ENCODE data around the gene SPATS2L. TPM values are rescaled to one million over a fixed set of nuclear protein-coding genes. Genes with fewer than 3 reads are reported as not detected.

The SPATS2L gene
- 159 and 173 TPM in 2 replicates for total RNA-seq
- 202 and 239 TPM in 2 replicates for polyA plus RNA-seq

- peaks cover 25% of the 10 kb centered on the region for H4K20me1 ChIP-seq (ENCODE audit: insufficient read depth, poor library complexity, severe bottlenecking)
- no peaks in the 10 kb centered on the region for H3K9me3 ChIP-seq (ENCODE audit: low read depth)
- H3K4me3 ChIP-seq = peak within 1 kb of the TSS; percentile 72
- H3K79me2 ChIP-seq = peaks cover 53% of the 10 kb centered on the region
- no peaks in the 10 kb centered on the region for H3K36me3 ChIP-seq (replicated peaks; ENCODE audit: insufficient read depth, low read depth)
- H3K9me2 ChIP-seq (replicated peaks; ENCODE audit: insufficient read depth) = no peaks in the 10 kb centered on the region
- no peak for TF ChIP-seq EZH2phosphoT487 (IDR thresholded peaks at IDR 0.05; ENCODE audit: low read depth, severe bottlenecking, unreplicated experiment)
- TF ChIP-seq EZH2 (IDR thresholded peaks at IDR 0.05; ENCODE audit: borderline replicate concordance) = no peak
- TF ChIP-seq CTCF (IDR thresholded peaks at IDR 0.05; ENCODE audit: poor library complexity) = no peak
- peak within 1 kb of the TSS; percentile 53 for H2AFZ ChIP-seq
- H3K27me3 ChIP-seq = no peaks in the 10 kb centered on the region
- H3K4me2 ChIP-seq = peak within 1 kb of the TSS; percentile 83
- peak; percentile 91 for DNase-seq (ENCODE audit: low spot score)
- H3K27ac ChIP-seq = peak within 1 kb of the TSS; percentile 97
- WGBS (ENCODE audit: low lambda C conversion rate, missing lambda C conversion rate) = under 1% methylated on average over 29 of the region's 69 CpGs
- H3K4me1 ChIP-seq (ENCODE audit: insufficient read depth) = peaks cover 38% of the 10 kb centered on the region
These were observed at the start of gene SPATS2L for GRCh38 chr2:200306196-200306930. TSS of gene SPATS2L (plus strand) at chr2:200306693. CDS start at chr2:200389245, 82,552 bp downstream.

DNA sequence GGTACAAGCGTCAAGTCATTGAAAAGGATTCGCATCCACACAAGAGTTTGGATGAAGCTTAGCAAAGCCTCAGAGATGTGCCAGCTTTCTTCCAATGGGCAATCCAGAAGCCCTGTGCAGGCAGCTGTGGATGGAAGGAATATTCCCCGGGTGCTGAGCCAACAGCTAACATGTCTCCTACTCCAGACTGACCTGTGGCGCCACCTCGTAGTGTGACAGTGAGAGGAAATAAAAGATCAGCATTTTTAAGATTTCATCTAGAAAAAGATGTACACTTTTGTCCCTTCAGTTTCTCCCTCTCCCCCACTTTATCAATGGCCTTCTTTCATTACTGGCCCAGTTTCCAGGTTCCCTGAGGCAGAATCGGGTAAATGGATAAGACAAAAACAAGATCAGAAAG lies 48.9 kb upstream of the SPATS2L start:
- no peak overlapping the region for H2AFZ ChIP-seq
- H3K4me2 ChIP-seq = no peak overlapping the region
- no peak for DNase-seq (ENCODE audit: low spot score)
- TF ChIP-seq EZH2 (IDR thresholded peaks at IDR 0.05; ENCODE audit: borderline replicate concordance) = no peak
- no peak for TF ChIP-seq EZH2phosphoT487 (IDR thresholded peaks at IDR 0.05; ENCODE audit: low read depth, severe bottlenecking, unreplicated experiment)
- TF ChIP-seq CTCF (IDR thresholded peaks at IDR 0.05; ENCODE audit: poor library complexity) = no peak
- H3K4me1 ChIP-seq (ENCODE audit: insufficient read depth) = peaks cover 17% of the 10 kb centered on the region
- 92% methylated on average over 6 of the region's 6 CpGs for WGBS (ENCODE audit: low lambda C conversion rate, missing lambda C conversion rate)
- no peaks in the 10 kb centered on the region for H3K9me3 ChIP-seq (ENCODE audit: low read depth)
- H3K27ac ChIP-seq = no peak overlapping the region
- no peaks in the 10 kb centered on the region for H3K27me3 ChIP-seq
- no peaks in the 10 kb centered on the region for H4K20me1 ChIP-seq (ENCODE audit: insufficient read depth, poor library complexity, severe bottlenecking)
- no peaks in the 10 kb centered on the region for H3K79me2 ChIP-seq
- H3K4me3 ChIP-seq = no peak overlapping the region
- no peaks in the 10 kb centered on the region for H3K9me2 ChIP-seq (replicated peaks; ENCODE audit: insufficient read depth)
- H3K36me3 ChIP-seq (replicated peaks; ENCODE audit: insufficient read depth, low read depth) = no peaks in the 10 kb centered on the region

GRCh38 chr2:200258081-200258480 lies 48.4 kb upstream of the SPATS2L start:
- Histone ChIP-seq H2AFZ (no peak overlapping the region), H3K27me3 (no peaks in the 10 kb centered on the region), H3K36me3 (replicated peaks; ENCODE audit: insufficient read depth, low read depth) (no peaks in the 10 kb centered on the region), H3K4me1 (ENCODE audit: insufficient read depth) (peaks cover 12% of the 10 kb centered on the region), H3K79me2 (no peaks in the 10 kb centered on the region), H3K4me2 (no peak overlapping the region), H4K20me1 (ENCODE audit: insufficient read depth, poor library complexity, severe bottlenecking) (no peaks in the 10 kb centered on the region), H3K27ac (no peak overlapping the region), H3K9me2 (replicated peaks; ENCODE audit: insufficient read depth) (no peaks in the 10 kb centered on the region), H3K9me3 (ENCODE audit: low read depth) (no peaks in the 10 kb centered on the region), H3K4me3 (no peak overlapping the region)
- TF ChIP-seq EZH2phosphoT487 (IDR thresholded peaks at IDR 0.05; ENCODE audit: low read depth, severe bottlenecking, unreplicated experiment) (no peak), CTCF (IDR thresholded peaks at IDR 0.05; ENCODE audit: poor library complexity) (no peak), EZH2 (IDR thresholded peaks at IDR 0.05; ENCODE audit: borderline replicate concordance) (no peak)
- WGBS (ENCODE audit: low lambda C conversion rate, missing lambda C conversion rate) = 81% methylated on average over 5 of the region's 5 CpGs
- no peak for DNase-seq (ENCODE audit: low spot score)
